IMR-90 (cell line): Measurements from ENCODE around the gene DYNLT4. TPM values are rescaled to one million over a fixed set of nuclear protein-coding genes. Genes with fewer than 3 reads are reported as not detected.

Source experiments
- ATAC-seq: fragments of 200-7000 bp; cut with Tn5 transposase; 2 replicates; pipeline ENCODE4 v1.9.1; 2020; ENCODE audit warnings: low read depth, mild to moderate bottlenecking, moderate library complexity
- BruUV-seq: library from RNA; stranded (reverse); fragments of 400-500 nt; replicated peaks from 2 replicates; lab custom pipeline; 2021; lab: Mats Ljungman, UMichigan
- CTCF ChIA-PET: fragments of 300-600 bp; formaldehyde crosslinking; extraction: SDS; loops from one replicate; lab custom pipeline; 2021; ENCODE audit warnings: antibody characterized with exemption; lab: Yijun Ruan, JAX
- POLR2A ChIA-PET: fragments of 300-600 bp; sonication (Branson Sonifier 250); formaldehyde crosslinking; loops from one replicate; lab custom pipeline; 2022; ENCODE audit warnings: antibody characterized with exemption; ENCODE audit not compliant: unreplicated experiment; lab: Charles Lee
- DNase-seq: peaks from one replicate; pipeline ENCODE4 v3.0.0; 2013
- H2AFZ ChIP-seq: replicated peaks from 2 replicates; pipeline ENCODE3; 2013; ENCODE audit warnings: low read length, mild to moderate bottlenecking; ENCODE audit not compliant: poor library complexity
- H2AK5ac ChIP-seq: 2 replicates; pipeline ENCODE4 v1.6.1; 2013; ENCODE audit warnings: low read depth, low read length, inconsistent platforms
- H2AK9ac ChIP-seq: replicated peaks from 2 replicates; pipeline ENCODE3; 2013; ENCODE audit warnings: mild to moderate bottlenecking, low read depth, low read length, moderate library complexity; ENCODE audit not compliant: poor library complexity
- H2BK120ac ChIP-seq: 2 replicates; pipeline ENCODE4 v1.6.1; 2013; ENCODE audit warnings: low read depth, low read length, inconsistent platforms
- H2BK15ac ChIP-seq: 3 replicates; pipeline ENCODE4 v1.6.1; 2013; ENCODE audit warnings: low read depth, low read length, inconsistent platforms
- H2BK20ac ChIP-seq: 2 replicates; pipeline ENCODE4 v1.6.1; 2013; ENCODE audit warnings: low read depth, mild to moderate bottlenecking, inconsistent platforms, low read length, moderate library complexity
- H2BK5ac ChIP-seq: 2 replicates; pipeline ENCODE4 v1.6.1; 2013; ENCODE audit warnings: mild to moderate bottlenecking, low read depth, low read length, inconsistent platforms; ENCODE audit not compliant: poor library complexity, severe bottlenecking
- H3K14ac ChIP-seq: replicated peaks from 2 replicates; pipeline ENCODE4 v1.6.1; 2013; ENCODE audit warnings: low read depth, low read length, inconsistent platforms
- H3K18ac ChIP-seq: 2 replicates; pipeline ENCODE4 v1.6.1; 2013; ENCODE audit warnings: low read depth, low read length, control low read depth
- H3K23ac ChIP-seq: 2 replicates; pipeline ENCODE4 v1.6.1; 2013; ENCODE audit warnings: low read depth, low read length, inconsistent platforms
- H3K27ac ChIP-seq: 2 replicates; pipeline ENCODE4 v1.5.1; 2013; ENCODE audit warnings: mild to moderate bottlenecking, control low read depth, low read length; ENCODE audit not compliant: insufficient read depth
- H3K27me3 ChIP-seq: 2 replicates; pipeline ENCODE4 v1.6.1; 2013; ENCODE audit warnings: low read length; ENCODE audit not compliant: control insufficient read depth, insufficient read depth
- H3K36me3 ChIP-seq: 2 replicates; pipeline ENCODE4 v1.6.1; 2013; ENCODE audit warnings: low read length, mixed read lengths; ENCODE audit not compliant: control insufficient read depth, insufficient read depth
- H3K4ac ChIP-seq: 2 replicates; pipeline ENCODE4 v1.6.1; 2013; ENCODE audit warnings: low read depth, low read length, inconsistent platforms
- H3K4me1 ChIP-seq: 2 replicates; pipeline ENCODE4 v1.6.1; 2013; ENCODE audit warnings: low read length, mixed read lengths; ENCODE audit not compliant: control insufficient read depth, insufficient read depth
- H3K4me2 ChIP-seq: 2 replicates; pipeline ENCODE4 v1.6.1; 2013; ENCODE audit warnings: low read depth, mild to moderate bottlenecking, control low read depth, low read length, moderate library complexity
- H3K4me3 ChIP-seq: 2 replicates; pipeline ENCODE4 v1.5.1; 2013; ENCODE audit warnings: low read depth, mild to moderate bottlenecking, control low read depth, low read length, moderate library complexity; ENCODE audit not compliant: insufficient read depth
- H3K56ac ChIP-seq: 2 replicates; pipeline ENCODE4 v1.6.1; 2013; ENCODE audit warnings: low read length, inconsistent platforms; ENCODE audit not compliant: insufficient read depth; ENCODE audit errors: extremely low read depth
- H3K79me1 ChIP-seq, 2 experiments: 2 replicates each; pipeline ENCODE4 v1.6.1; 2013; ENCODE audit warnings: low read length in 2 of 2, inconsistent platforms in 1 of 2, low read depth in 1 of 2
- H3K9ac ChIP-seq: 2 replicates; pipeline ENCODE4 v1.6.1; 2013; ENCODE audit warnings: low read depth, low read length, control low read depth
- H3K9me1 ChIP-seq: 2 replicates; pipeline ENCODE4 v1.6.1; 2013; ENCODE audit warnings: low read length, inconsistent platforms; ENCODE audit not compliant: insufficient read depth
- H3K9me3 ChIP-seq: 2 replicates; pipeline ENCODE4 v1.6.1; 2013; ENCODE audit warnings: low read length; ENCODE audit not compliant: control insufficient read depth, insufficient read depth
- H4K20me1 ChIP-seq: 2 replicates; pipeline ENCODE4 v1.6.1; 2013; ENCODE audit warnings: low read length, inconsistent platforms; ENCODE audit not compliant: insufficient read depth
- H4K5ac ChIP-seq: 2 replicates; pipeline ENCODE4 v1.6.1; 2013; ENCODE audit warnings: mild to moderate bottlenecking, low read depth, low read length, control low read depth
- H4K8ac ChIP-seq, 2 experiments: 2 replicates each; pipeline ENCODE4 v1.6.1; 2013; ENCODE audit warnings: low read depth in 2 of 2, low read length in 2 of 2, control low read depth in 1 of 2, inconsistent platforms in 1 of 2
- H4K91ac ChIP-seq: 2 replicates; pipeline ENCODE4 v1.6.1; 2013; ENCODE audit warnings: low read depth, low read length, inconsistent platforms; ENCODE audit not compliant: insufficient read depth
- BHLHE40 ChIP-seq: fragments of 150-350 bp; IDR thresholded peaks from 2 replicates; pipeline ENCODE4 v1.6.1; 2016; ENCODE audit warnings: mild to moderate bottlenecking, low read depth, low read length
- WGBS, 2 experiments: methylation state at CpG; one replicate each; pipeline versions ENCODE4 v1.1.5 to v1.1.7; 2013; ENCODE audit warnings: missing lambda C conversion rate in 2 of 2; ENCODE audit not compliant: insufficient read length in 1 of 2; ENCODE audit errors: extremely low coverage in 2 of 2; 5-methylcytosine and 5-hydroxymethylcytosine counted together
- dilution Hi-C: fragments of 300-500 bp; cut with HindIII; formaldehyde crosslinking; loops from one replicate; pipeline ENCODE4 v1.14.3; 2018; ENCODE audit warnings: low sequenced_read_pairs; ENCODE audit not compliant: unreplicated experiment
- in situ Hi-C: fragments of 300-500 bp; cut with MboI; formaldehyde crosslinking; loops from 3 replicates; pipeline ENCODE4 v1.14.3; 2019; ENCODE audit warnings: low sequenced_read_pairs, inconsistent platforms, mixed read lengths
- intact Hi-C: fragments of 100-400 bp; cut with micrococcal nuclease; formaldehyde crosslinking; loops from 2 replicates; pipeline ENCODE4 v1.10.0; 2022
- polyA plus RNA-seq, 3 experiments: library from polyadenylated mRNA; depleted of rRNA; stranded (reverse); fragments of >200 nt; gene quantifications; 2 replicates each; pipeline ENCODE4 v1.2.3, GENCODE V29; 2012; ENCODE audit warnings: low replicate concordance in 1 of 3
- total RNA-seq: library from RNA; depleted of rRNA; stranded (reverse); fragments of >200 nt; gene quantifications from 2 replicates; pipeline ENCODE4 v1.2.3, GENCODE V29; 2012

Gene DYNLT4
- total and polyA plus RNA-seq, 2 of the 4 experiments (the other 2 are of a cell fraction), result not detected

- Histone ChIP-seq H2BK5ac (no peak overlapping the region), H3K9me3 (no peaks in the 10 kb centered on the region), H4K20me1 (peaks cover 51% of the 10 kb centered on the region), H2AK5ac (no peak overlapping the region), H3K27ac (no peak overlapping the region), H3K9ac (no peak overlapping the region), H4K91ac (no peak overlapping the region), H3K4me2 (no peak overlapping the region; the same call in 1 of the 2 replicates), H2BK120ac (no peak overlapping the region), H3K18ac (no peak overlapping the region), H4K8ac (no peak overlapping the region), H3K36me3 (peaks cover 44% of the 10 kb centered on the region), H3K4me3 (no peak overlapping the region), H2AFZ (no peak overlapping the region), H3K4me1 (peaks cover 17% of the 10 kb centered on the region), H2AK9ac (no peak overlapping the region), H2BK20ac (no peak overlapping the region), H3K56ac (no peak overlapping the region), H3K14ac (no peak overlapping the region), H3K4ac (no peak overlapping the region), H4K5ac (no peak overlapping the region), H3K9me1 (peaks cover 19% of the 10 kb centered on the region), H2BK15ac (no peak overlapping the region), H3K27me3 (no peaks in the 10 kb centered on the region; the same call in 1 of the 2 replicates), H3K79me1 (peaks cover 17 to 65% of the 10 kb centered on the region in 2 experiments), H3K23ac (no peak overlapping the region)
- intact Hi-C loops, result no loop called here
- ChIA-PET POLR2A (no interaction called here), CTCF (no interaction called here)
- ATAC-seq, result no peak
- dilution Hi-C loops, result no loop called here
- no peak for TF ChIP-seq BHLHE40
- DNase-seq, result no peak
- WGBS, 2 experiments, result 100% methylated on average over 3 of the region's 6 CpGs; no CpG with 5 or more reads in 1 of the 2 experiments
- BruUV-seq, result no TSS peak
- in situ Hi-C loops, result no loop called here
These were observed 28.2 kb downstream of the DYNLT4 start for GRCh38 chr1:44778705-44779576.
